Subcutaneous abdominal adipose tissue (tissue), 5 donors: ENCODE measurements around the gene ZCWPW1.

Source experiments
- H3K27ac ChIP-seq: one replicate; pipeline ENCODE4 v1.7.0; 2013; ENCODE audit warnings: low read depth, mild to moderate bottlenecking, inconsistent platforms, low read length, moderate library complexity
- H3K27me3 ChIP-seq, 5 donors: one replicate each; pipeline ENCODE4 v1.7.0; 2013; ENCODE audit warnings: low read length in 5 of 5, inconsistent platforms in 1 of 5; ENCODE audit not compliant: control insufficient read depth in 5 of 5, insufficient read depth in 4 of 5
- H3K36me3 ChIP-seq, 5 donors: one replicate each; pipeline ENCODE4 v1.7.0; 2013; ENCODE audit warnings: low read length in 5 of 5; ENCODE audit not compliant: control insufficient read depth in 5 of 5, insufficient read depth in 5 of 5
- H3K4me1 ChIP-seq, 5 donors: one replicate each; pipeline ENCODE4 v1.7.0; 2013; ENCODE audit warnings: low read length in 5 of 5, mild to moderate bottlenecking in 3 of 5, moderate library complexity in 1 of 5; ENCODE audit not compliant: control insufficient read depth in 5 of 5, insufficient read depth in 5 of 5
- H3K4me3 ChIP-seq, 5 donors: one replicate each; pipeline ENCODE4 v1.7.0; 2013; ENCODE audit warnings: low read length in 5 of 5, low read depth in 1 of 5
- H3K9ac ChIP-seq, 5 donors: one replicate each; pipeline ENCODE4 v1.7.0; 2013; ENCODE audit warnings: low read length in 5 of 5, mild to moderate bottlenecking in 4 of 5, moderate library complexity in 3 of 5
- H3K9me3 ChIP-seq, 5 donors: one replicate each; pipeline ENCODE4 v1.7.0; 2013; ENCODE audit warnings: low read length in 5 of 5; ENCODE audit not compliant: control insufficient read depth in 5 of 5
- donor health status: healthy.
- donor health status: healthy.
- donor health status: healthy.
- donor health status: healthy.
- donor health status: healthy.

Gene ZCWPW1

DNA sequence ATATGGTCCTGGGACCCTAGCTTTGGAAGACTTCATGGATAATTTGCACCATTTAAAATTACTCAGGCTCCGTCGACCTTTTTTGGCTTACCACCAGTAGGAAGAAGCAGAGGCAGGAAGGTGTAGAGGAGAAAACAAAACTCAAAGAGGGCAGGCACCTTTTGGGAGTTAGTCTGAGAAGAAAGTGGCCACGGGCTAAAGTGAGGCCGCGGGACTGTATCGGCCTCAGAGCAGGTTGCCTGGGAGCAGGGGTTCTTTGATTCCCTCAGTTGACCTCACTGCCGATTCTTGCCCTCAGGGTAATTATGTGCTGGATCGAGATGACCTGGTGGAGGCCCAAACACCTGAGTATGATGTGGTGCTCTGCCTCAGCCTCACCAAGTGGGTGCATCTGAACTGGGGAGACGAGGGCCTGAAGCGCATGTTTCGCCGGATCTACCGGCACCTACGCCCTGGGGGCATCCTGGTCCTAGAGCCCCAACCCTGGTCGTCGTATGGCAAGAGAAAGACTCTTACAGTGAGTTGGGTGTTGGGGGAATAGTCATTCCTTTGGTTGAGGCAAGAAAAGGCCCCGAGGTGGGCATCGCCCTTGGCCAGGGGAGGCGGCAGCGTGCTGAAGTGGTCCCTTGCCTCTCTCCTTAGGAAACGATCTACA, 4.2 kb upstream of the ZCWPW1 start:
- Histone ChIP-seq H3K36me3 (peaks cover 0 to 29% (median 23%) of the 10 kb centered on the region in 5 donors), H3K9ac (peak overlapping the region in 1 of 5 donors; percentile 3), H3K4me3 (no peak overlapping the region), H3K4me1 (peaks cover 7 to 63% (median 56%) of the 10 kb centered on the region in 5 donors), H3K27me3 (no peaks in the 10 kb centered on the region), H3K9me3 (no peaks in the 10 kb centered on the region), H3K27ac (peak overlapping the region; percentile 0)

DNA sequence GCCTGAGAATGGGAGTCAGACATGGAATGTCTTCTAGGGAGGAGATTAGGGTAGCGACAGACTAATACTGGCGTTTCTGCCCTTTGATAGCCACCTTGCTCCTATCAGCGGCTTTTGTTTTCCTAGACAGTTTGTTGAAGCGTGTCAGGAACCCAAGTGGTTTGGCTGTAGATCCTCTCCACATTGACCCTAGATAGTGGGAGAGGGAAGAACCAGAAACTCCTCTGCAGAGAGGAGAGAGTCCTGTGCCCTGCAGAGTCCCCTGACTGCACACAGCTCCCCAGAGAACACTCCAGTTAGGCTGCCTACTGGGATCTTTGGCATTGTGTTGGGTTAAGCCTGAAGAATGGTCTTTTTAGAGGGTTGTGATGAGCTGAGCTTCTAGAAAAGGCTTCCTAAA, 3.5 kb upstream of the ZCWPW1 start:
- no peaks in the 10 kb centered on the region for H3K9me3 ChIP-seq
- no peak overlapping the region for H3K9ac ChIP-seq
- H3K4me3 ChIP-seq: peak overlapping the region in 2 of 5 donors; percentile 5 to 7
- peak overlapping the region; percentile 23 for H3K27ac ChIP-seq
- H3K4me1 ChIP-seq: peaks cover 7 to 65% (median 58%) of the 10 kb centered on the region in 5 donors
- no peaks in the 10 kb centered on the region for H3K27me3 ChIP-seq
- peaks cover 0 to 29% (median 23%) of the 10 kb centered on the region in 5 donors for H3K36me3 ChIP-seq

DNA sequence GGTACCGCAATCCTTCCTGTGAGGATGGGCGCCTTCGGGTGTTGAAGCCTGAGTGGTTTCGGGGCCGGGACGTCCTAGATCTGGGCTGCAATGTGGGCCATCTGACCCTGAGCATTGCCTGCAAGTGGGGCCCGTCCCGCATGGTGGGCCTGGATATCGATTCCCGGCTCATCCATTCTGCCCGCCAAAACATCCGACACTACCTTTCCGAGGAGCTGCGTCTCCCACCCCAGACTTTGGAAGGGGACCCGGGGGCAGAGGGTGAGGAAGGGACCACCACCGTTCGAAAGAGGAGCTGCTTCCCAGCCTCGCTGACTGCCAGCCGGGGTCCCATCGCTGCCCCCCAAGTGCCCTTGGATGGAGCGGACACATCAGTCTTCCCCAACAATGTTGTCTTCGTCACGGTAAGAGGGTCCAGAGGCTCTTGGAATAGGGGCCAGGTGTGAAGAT, 2.8 kb upstream of the ZCWPW1 start:
- Histone ChIP-seq H3K4me3 (peak overlapping the region in 3 of 5 donors; percentile 5 to 90 (median 84)), H3K27me3 (no peaks in the 10 kb centered on the region), H3K9ac (no peak overlapping the region), H3K36me3 (peaks cover 0 to 29% (median 23%) of the 10 kb centered on the region in 5 donors), H3K9me3 (no peaks in the 10 kb centered on the region), H3K27ac (peak overlapping the region; percentile 95), H3K4me1 (peaks cover 7 to 58% (median 56%) of the 10 kb centered on the region in 5 donors)

DNA sequence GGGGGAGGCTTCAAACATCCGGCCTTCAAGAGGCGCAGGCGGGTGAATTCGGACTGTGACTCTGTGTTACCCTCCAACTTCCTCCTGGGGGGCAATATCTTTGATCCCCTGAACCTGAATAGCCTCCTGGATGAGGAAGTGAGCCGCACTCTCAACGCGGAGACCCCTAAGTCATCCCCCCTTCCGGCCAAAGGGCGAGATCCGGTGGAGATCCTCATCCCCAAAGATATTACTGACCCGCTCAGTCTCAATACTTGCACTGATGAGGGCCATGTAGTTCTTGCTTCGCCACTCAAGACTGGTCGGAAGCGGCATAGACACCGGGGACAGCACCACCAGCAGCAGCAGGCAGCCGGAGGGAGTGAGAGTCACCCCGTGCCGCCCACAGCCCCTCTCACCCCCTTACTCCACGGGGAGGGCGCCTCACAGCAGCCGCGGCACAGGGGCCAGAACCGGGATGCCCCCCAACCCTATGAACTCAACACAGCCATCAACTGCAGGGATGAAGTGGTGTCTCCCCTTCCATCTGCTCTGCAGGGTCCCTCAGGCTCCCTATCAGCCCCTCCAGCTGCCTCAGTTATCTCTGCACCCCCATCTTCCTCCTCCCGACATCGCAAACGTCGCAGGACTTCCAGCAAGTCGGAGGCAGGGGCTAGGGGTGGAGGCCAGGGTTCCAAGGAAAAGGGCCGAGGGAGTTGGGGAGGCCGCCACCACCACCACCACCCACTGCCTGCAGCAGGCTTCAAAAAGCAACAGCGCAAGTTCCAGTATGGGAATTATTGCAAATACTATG, 2.2 kb upstream of the ZCWPW1 start:
- no peaks in the 10 kb centered on the region for H3K27me3 ChIP-seq
- peak overlapping the region in 4 of 5 donors; percentile 16 to 89 (median 70) for H3K9ac ChIP-seq
- H3K4me1 ChIP-seq: peaks cover 7 to 56% (median 55%) of the 10 kb centered on the region in 5 donors
- H3K4me3 ChIP-seq: peak overlapping the region; percentile 78 to 90 (median 84)
- H3K27ac ChIP-seq: peak overlapping the region; percentile 95
- H3K9me3 ChIP-seq: no peaks in the 10 kb centered on the region
- H3K36me3 ChIP-seq: peaks cover 0 to 29% (median 23%) of the 10 kb centered on the region in 5 donors

DNA sequence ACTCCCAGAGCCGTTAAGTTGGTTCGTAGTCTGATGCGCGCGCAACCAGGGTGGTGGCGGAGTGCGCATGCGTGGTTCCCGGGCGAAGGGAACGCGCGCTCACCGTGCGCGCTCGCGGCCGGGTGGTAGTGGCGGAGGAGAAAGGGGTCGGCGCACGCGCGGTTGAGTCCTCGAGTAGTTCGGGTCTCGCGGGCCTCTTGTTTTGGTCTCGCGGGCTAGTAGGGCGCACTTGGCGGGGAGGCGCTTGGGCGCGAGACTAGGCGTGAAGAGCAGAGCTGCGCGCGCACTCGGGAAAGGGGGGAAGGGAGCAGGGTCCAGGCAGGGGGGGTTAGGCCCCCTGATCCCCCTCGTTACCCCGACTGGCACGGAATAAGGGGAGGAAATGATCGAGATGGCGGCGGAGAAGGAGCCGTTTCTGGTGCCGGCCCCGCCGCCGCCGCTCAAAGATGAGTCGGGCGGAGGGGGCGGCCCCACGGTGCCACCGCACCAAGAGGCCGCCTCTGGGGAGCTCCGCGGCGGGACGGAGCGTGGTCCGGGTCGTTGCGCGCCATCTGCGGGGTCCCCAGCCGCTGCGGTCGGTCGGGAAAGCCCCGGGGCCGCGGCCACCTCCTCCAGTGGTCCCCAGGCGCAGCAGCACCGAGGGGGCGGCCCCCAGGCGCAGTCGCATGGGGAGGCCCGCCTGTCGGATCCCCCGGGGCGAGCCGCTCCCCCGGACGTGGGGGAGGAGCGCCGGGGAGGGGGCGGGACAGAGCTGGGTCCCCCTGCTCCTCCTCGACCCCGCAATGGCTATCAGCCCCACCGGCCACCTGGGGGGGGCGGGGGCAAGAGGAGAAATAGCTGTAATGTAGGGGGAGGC, 1.4 kb upstream of the ZCWPW1 start, which contains the start of gene MEPCE:
Gene MEPCE (plus strand): TSS at position 195 of the 856 bp plus-strand sequence. CDS start 188 bp downstream, at position 383.
- H3K36me3 ChIP-seq: peaks cover 0 to 29% (median 23%) of the 10 kb centered on the region in 5 donors
- H3K4me3 ChIP-seq: peak within 1 kb of the TSS; percentile 83 to 90 (median 84)
- H3K9ac ChIP-seq: peak within 1 kb of the TSS; percentile 77 to 94 (median 87)
- H3K27ac ChIP-seq: peak within 1 kb of the TSS; percentile 95
- H3K27me3 ChIP-seq: no peaks in the 10 kb centered on the region
- no peaks in the 10 kb centered on the region for H3K9me3 ChIP-seq
- peaks cover 5 to 48% (median 46%) of the 10 kb centered on the region in 5 donors for H3K4me1 ChIP-seq

DNA sequence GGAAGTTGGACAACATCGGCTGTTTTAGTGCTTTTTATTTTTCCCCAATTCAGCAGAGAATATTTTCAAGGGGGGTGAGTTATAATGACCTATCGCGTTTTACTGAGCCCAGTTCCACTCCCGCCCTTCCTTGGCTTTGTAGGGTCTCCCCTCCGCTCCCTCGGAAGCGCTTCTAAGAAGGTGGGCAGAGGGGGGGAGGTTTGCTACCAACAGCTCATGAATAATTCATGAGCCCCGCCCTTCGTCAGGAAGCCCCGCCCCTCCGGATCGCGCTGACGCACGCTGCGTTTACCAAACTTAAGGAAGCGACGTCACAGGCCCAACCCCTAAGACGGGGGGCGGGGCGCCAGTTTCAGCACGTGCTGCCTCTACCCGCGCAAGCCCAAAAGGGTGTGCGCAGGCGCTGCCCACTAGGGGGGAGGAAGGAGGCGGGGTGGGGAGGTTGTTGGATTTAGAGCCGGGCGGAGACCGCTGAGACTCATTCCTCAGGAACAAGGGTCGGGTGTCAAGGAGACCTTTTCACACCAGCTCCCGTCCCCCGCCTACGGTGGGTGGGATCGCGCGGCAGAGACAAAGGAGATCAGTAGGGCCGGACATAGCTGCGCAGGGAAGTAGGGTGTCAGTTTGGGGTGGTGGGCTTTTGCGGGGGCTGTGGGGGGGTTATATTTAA, 599 bp upstream of the ZCWPW1 start:
- Histone ChIP-seq H3K27ac (peak overlapping the region; percentile 95), H3K36me3 (peaks cover 0 to 23% (median 19%) of the 10 kb centered on the region in 5 donors), H3K4me1 (peaks cover 5 to 44% (median 42%) of the 10 kb centered on the region in 5 donors), H3K27me3 (no peaks in the 10 kb centered on the region), H3K9ac (peak overlapping the region; percentile 77 to 94 (median 87)), H3K9me3 (no peaks in the 10 kb centered on the region), H3K4me3 (peak overlapping the region; percentile 83 to 90 (median 84))

DNA sequence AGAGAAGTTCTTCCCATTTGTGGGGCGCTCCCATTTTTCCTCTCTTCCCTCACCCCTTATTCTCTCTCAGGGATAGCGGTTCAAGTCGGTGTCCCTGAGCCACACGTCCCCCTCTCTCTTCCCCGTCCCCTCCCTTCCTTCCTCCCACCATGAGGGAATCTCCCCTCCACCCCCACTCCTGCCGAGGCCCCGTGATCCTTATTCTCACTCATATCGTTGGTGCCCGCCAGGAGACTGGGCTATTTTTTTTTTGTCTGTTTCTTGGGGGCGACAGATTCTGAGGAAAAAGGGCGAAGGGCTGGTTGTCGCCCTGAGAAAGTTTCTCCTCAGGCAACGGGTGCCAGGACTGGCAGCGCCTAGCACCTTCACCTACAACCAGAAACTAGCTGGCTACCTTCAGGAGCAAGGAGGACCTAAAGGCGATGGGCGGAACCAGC, 723 bp downstream of the ZCWPW1 start:
- peak overlapping the region in 2 of 5 donors; percentile 89 to 94 for H3K9ac ChIP-seq
- H3K27me3 ChIP-seq: no peaks in the 10 kb centered on the region
- no peaks in the 10 kb centered on the region for H3K9me3 ChIP-seq
- H3K36me3 ChIP-seq: peaks cover under 1 to 10% (median 6%) of the 10 kb centered on the region in 5 donors
- H3K27ac ChIP-seq: peak overlapping the region; percentile 95
- peaks cover 5 to 32% (median 31%) of the 10 kb centered on the region in 5 donors for H3K4me1 ChIP-seq
- H3K4me3 ChIP-seq: peak overlapping the region; percentile 55 to 90 (median 84)

DNA sequence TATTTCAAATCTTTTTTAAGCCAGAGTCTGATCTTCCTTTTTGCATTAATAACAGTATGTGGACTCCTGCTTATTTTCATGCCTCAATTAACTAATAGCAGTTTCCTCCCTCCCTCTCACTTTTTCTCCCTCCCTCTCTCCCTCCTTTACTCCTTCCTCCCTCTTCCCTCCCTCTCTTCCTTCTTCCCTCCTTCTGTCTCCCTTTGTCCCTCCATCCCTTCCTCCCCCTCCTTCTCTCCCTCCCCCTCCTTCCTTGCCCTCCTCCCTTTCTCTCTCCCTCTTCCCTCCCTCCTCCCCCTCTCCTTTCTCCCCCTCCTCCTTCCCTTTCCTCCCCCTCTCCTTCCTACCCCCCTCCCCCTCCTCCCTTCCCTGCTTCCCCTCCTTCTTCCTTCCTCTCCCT, 2.0 kb downstream of the ZCWPW1 start:
- H3K9ac ChIP-seq: no peak overlapping the region
- peaks cover 0 to 11% (median 4%) of the 10 kb centered on the region in 5 donors for H3K36me3 ChIP-seq
- H3K4me1 ChIP-seq: peaks cover 2 to 20% (median 19%) of the 10 kb centered on the region in 5 donors
- H3K4me3 ChIP-seq: no peak overlapping the region
- no peaks in the 10 kb centered on the region for H3K9me3 ChIP-seq
- no peak overlapping the region for H3K27ac ChIP-seq
- no peaks in the 10 kb centered on the region for H3K27me3 ChIP-seq

DNA sequence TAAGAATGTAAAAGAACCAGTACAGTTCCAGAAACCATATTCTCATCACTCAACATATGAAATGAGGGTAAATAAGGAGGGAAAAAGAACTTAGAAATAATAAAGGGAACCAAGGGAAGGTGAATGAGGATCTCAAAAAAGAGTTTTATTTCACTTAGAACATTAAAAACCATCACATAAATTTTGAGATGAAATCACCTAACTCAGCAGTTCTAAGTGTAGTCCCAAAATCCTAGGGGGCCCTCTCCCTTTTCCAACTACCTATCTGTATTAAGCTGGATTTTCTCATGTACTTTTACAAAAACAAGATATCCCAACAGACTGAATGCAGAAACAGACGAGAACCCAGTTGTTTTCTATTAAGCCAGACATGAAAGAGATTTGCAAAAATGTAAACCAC, 3.2 kb downstream of the ZCWPW1 start:
- Histone ChIP-seq H3K27me3 (no peaks in the 10 kb centered on the region), H3K4me3 (no peak overlapping the region), H3K27ac (no peak overlapping the region), H3K9ac (no peak overlapping the region), H3K36me3 (peaks cover 0 to 6% (median 0%) of the 10 kb centered on the region in 5 donors), H3K4me1 (peaks cover 2 to 8% (median 7%) of the 10 kb centered on the region in 5 donors), H3K9me3 (no peaks in the 10 kb centered on the region)
